ENCODE data around the gene AMD1. TPM values are rescaled to one million over a fixed set of nuclear protein-coding genes. Genes with fewer than 3 reads are reported as not detected.
A peak's percentile ranks its signal among the peaks of the same experiment; 100 is the strongest.

The AMD1 gene
- total and polyA plus RNA-seq, 9 of the 15 experiments (the other 6 are each of a cell fraction or from before 2014, with no cell fraction given), result 60.0 to 151 (median 85.6) TPM

DNA sequence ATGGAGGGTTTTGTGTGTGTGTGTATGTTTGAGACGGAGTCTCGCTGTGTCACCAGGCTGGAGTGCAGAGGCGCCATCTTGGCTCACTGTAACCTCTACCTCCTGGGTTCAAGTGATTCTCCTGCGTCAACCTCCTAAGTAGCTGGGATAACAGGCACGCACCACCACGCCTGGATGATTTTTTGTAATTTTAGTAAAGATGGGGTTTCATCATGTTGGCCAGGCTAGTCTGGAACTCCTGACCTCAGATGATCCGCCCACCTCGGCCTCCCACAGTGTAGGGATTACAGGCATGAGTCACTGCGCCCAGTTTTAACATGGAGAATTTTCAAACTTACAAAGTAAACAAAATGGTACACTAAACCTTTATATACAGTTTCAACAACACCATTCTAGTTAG lies 22.8 kb downstream of the AMD1 start (continued):
- TF ChIP-seq PTRF (tag; IDR thresholded peaks at IDR 0.05) (no peak), ATF7 (IDR thresholded peaks at IDR 0.05) (no peak), POLR2H (tag; IDR thresholded peaks at IDR 0.05; ENCODE audit: low read depth) (no peak), U2AF1 (optimal IDR thresholded peaks at IDR 0.05; ENCODE audit: low read depth, low read length) (no peak), FUS (optimal IDR thresholded peaks at IDR 0.05; ENCODE audit: low read depth, low read length) (no peak), NELFE (IDR thresholded peaks at IDR 0.05; ENCODE audit: insufficient read depth, insufficient read length) (no peak), POLR2G (IDR thresholded peaks at IDR 0.05; ENCODE audit: low read depth, low read length) (no peak), FOXM1 (IDR thresholded peaks at IDR 0.05; ENCODE audit: low read depth) (no peak), FOXM1 (CRISPR knock-in tag; IDR thresholded peaks at IDR 0.05; ENCODE audit: low read depth) (no peak), SOX6 (IDR thresholded peaks at IDR 0.05) (no peak), ZNF174 (CRISPR knock-in tag; IDR thresholded peaks at IDR 0.05) (no peak), GATAD2A (IDR thresholded peaks at IDR 0.05) (no peak), SNIP1 (IDR thresholded peaks at IDR 0.05; ENCODE audit: low read depth) (no peak), MCM7 (IDR thresholded peaks at IDR 0.05) (no peak), TCF3 (CRISPR knock-in tag; IDR thresholded peaks at IDR 0.05) (0 out of 2 replicates have a peak, but pooled peaks have one; percentile 22), PCBP1 (IDR thresholded peaks at IDR 0.05; ENCODE audit: low read depth, low read length, poor library complexity, severe bottlenecking) (no peak), LARP7 (IDR thresholded peaks at IDR 0.05) (no peak), TRIM28 (IDR thresholded peaks at IDR 0.05) (no peak)
- TF ChIP-seq, protein P1, sequence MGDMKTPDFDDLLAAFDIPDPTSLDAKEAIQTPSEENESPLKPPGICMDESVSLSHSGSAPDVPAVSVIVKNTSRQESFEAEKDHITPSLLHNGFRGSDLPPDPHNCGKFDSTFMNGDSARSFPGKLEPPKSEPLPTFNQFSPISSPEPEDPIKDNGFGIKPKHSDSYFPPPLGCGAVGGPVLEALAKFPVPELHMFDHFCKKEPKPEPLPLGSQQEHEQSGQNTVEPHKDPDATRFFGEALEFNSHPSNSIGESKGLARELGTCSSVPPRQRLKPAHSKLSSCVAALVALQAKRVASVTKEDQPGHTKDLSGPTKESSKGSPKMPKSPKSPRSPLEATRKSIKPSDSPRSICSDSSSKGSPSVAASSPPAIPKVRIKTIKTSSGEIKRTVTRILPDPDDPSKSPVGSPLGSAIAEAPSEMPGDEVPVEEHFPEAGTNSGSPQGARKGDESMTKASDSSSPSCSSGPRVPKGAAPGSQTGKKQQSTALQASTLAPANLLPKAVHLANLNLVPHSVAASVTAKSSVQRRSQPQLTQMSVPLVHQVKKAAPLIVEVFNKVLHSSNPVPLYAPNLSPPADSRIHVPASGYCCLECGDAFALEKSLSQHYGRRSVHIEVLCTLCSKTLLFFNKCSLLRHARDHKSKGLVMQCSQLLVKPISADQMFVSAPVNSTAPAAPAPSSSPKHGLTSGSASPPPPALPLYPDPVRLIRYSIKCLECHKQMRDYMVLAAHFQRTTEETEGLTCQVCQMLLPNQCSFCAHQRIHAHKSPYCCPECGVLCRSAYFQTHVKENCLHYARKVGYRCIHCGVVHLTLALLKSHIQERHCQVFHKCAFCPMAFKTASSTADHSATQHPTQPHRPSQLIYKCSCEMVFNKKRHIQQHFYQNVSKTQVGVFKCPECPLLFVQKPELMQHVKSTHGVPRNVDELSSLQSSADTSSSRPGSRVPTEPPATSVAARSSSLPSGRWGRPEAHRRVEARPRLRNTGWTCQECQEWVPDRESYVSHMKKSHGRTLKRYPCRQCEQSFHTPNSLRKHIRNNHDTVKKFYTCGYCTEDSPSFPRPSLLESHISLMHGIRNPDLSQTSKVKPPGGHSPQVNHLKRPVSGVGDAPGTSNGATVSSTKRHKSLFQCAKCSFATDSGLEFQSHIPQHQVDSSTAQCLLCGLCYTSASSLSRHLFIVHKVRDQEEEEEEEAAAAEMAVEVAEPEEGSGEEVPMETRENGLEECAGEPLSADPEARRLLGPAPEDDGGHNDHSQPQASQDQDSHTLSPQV (IDR thresholded peaks at IDR 0.05), result 0 out of 2 replicates have a peak, but pooled peaks have one; percentile 37
- TF ChIP-seq, protein P2, sequence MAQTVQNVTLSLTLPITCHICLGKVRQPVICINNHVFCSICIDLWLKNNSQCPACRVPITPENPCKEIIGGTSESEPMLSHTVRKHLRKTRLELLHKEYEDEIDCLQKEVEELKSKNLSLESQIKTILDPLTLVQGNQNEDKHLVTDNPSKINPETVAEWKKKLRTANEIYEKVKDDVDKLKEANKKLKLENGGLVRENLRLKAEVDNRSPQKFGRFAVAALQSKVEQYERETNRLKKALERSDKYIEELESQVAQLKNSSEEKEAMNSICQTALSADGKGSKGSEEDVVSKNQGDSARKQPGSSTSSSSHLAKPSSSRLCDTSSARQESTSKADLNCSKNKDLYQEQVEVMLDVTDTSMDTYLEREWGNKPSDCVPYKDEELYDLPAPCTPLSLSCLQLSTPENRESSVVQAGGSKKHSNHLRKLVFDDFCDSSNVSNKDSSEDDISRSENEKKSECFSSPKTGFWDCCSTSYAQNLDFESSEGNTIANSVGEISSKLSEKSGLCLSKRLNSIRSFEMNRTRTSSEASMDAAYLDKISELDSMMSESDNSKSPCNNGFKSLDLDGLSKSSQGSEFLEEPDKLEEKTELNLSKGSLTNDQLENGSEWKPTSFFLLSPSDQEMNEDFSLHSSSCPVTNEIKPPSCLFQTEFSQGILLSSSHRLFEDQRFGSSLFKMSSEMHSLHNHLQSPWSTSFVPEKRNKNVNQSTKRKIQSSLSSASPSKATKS (CRISPR knock-in tag; IDR thresholded peaks at IDR 0.05), result no peak
- TF ChIP-seq, protein P3, sequence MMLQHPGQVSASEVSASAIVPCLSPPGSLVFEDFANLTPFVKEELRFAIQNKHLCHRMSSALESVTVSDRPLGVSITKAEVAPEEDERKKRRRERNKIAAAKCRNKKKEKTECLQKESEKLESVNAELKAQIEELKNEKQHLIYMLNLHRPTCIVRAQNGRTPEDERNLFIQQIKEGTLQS (IDR thresholded peaks at IDR 0.05), result peak; percentile 85
- TF ChIP-seq, protein P3 (CRISPR knock-in tag; conservative IDR thresholded peaks at IDR 0.05), result no peak
- TF ChIP-seq, protein P4, sequence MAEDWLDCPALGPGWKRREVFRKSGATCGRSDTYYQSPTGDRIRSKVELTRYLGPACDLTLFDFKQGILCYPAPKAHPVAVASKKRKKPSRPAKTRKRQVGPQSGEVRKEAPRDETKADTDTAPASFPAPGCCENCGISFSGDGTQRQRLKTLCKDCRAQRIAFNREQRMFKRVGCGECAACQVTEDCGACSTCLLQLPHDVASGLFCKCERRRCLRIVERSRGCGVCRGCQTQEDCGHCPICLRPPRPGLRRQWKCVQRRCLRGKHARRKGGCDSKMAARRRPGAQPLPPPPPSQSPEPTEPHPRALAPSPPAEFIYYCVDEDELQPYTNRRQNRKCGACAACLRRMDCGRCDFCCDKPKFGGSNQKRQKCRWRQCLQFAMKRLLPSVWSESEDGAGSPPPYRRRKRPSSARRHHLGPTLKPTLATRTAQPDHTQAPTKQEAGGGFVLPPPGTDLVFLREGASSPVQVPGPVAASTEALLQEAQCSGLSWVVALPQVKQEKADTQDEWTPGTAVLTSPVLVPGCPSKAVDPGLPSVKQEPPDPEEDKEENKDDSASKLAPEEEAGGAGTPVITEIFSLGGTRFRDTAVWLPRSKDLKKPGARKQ (CRISPR knock-in tag; IDR thresholded peaks at IDR 0.05), result no peak
